HCT116 (cell line): ENCODE data around the gene LTBP1. TPM values are rescaled to one million over a fixed set of nuclear protein-coding genes. Genes with fewer than 3 reads are reported as not detected.

ENCODE experiments used
- ATAC-seq: fragments of 200-7000 bp; cut with Tn5 transposase; 2 replicates; pipeline ENCODE4 v1.9.1; 2020; ENCODE audit warnings: mild to moderate bottlenecking, moderate library complexity
- BruUV-seq: library from RNA; stranded (reverse); fragments of 400-500 nt; replicated peaks from 2 replicates; lab custom pipeline; 2021; lab: Mats Ljungman, UMichigan
- CTCF ChIA-PET: fragments of 300-600 bp; sonication (Branson Sonifier 250); formaldehyde crosslinking; loops from one replicate; lab custom pipeline; 2021; ENCODE audit warnings: antibody characterized with exemption; lab: Charles Lee
- POLR2A ChIA-PET: fragments of 300-600, 350-600 bp; sonication (Branson Sonifier 250); formaldehyde crosslinking; loops from one replicate; lab custom pipeline; 2021; ENCODE audit warnings: antibody characterized with exemption; lab: Charles Lee
- RAD21 ChIA-PET, 2 experiments: fragments of 300-600 bp; sonication (Branson Sonifier 250); formaldehyde crosslinking; loops; one replicate each; lab custom pipeline; 2023; ENCODE audit warnings: low total read pairs in 2 of 2; ENCODE audit not compliant: uncharacterized antibody in 2 of 2, unreplicated experiment in 2 of 2, low non-redundant PET in 1 of 2; lab: Charles Lee
- DNase-seq: peaks from one replicate; pipeline ENCODE4 v3.0.0-alpha.2; 2010; ENCODE audit warnings: low read depth, low spot score
- H2AFZ ChIP-seq: fragments of 200-600 bp; shearing (Covaris generic), sonication (generic); 2 replicates; pipeline ENCODE4 v1.6.1; 2017; ENCODE audit warnings: low read depth, mixed run types, mixed read lengths, antibody characterized with exemption, low read length; ENCODE audit not compliant: poor library complexity, severe bottlenecking
- H3K27ac ChIP-seq: 2 replicates; pipeline ENCODE4 v1.5.1; 2012; ENCODE audit warnings: low read depth, low read length
- H3K27me3 ChIP-seq: fragments of 200-600 bp; sonication (generic); 2 replicates; pipeline ENCODE4 v1.6.1; 2016; ENCODE audit warnings: mixed run types, low read length, mixed read lengths; ENCODE audit not compliant: insufficient read depth
- H3K36me3 ChIP-seq, 2 experiments: fragments of 200-500 bp in 1 of 2; fragments of 200-600 bp in 1 of 2; sonication (Bioruptor generic) in 1 of 2; sonication (generic) in 1 of 2; 2 replicates each; pipeline versions ENCODE4 v1.5.1 to v1.6.1; 2014 to 2016; ENCODE audit warnings: low read length in 2 of 2, inconsistent platforms in 1 of 2, mixed read lengths in 1 of 2, mixed run types in 1 of 2; ENCODE audit not compliant: insufficient read depth in 2 of 2, control insufficient read depth in 1 of 2
- H3K4me1 ChIP-seq, 2 experiments: fragments of 200-600 bp in 1 of 2; sonication (generic) in 1 of 2; 2 replicates each; pipeline versions ENCODE4 v1.5.1 to v1.6.1; 2012 to 2017; ENCODE audit warnings: low read length in 2 of 2, inconsistent platforms in 1 of 2, mild to moderate bottlenecking in 1 of 2, mixed read lengths in 1 of 2, mixed run types in 1 of 2, moderate library complexity in 1 of 2; ENCODE audit not compliant: insufficient read depth in 2 of 2, control insufficient read depth in 1 of 2
- H3K4me2 ChIP-seq: fragments of 200-600 bp; sonication (generic); 2 replicates; pipeline ENCODE4 v1.6.1; 2017; ENCODE audit warnings: mixed run types, low read length, mixed read lengths
- H3K4me3 ChIP-seq, 2 experiments: fragments of 200-600 bp in 1 of 2; sonication (generic) in 1 of 2; replicated peaks in 1 of 2; 2 replicates each; pipeline ENCODE4 v1.5.1; 2011 to 2016; ENCODE audit warnings: low read length in 2 of 2, control low read depth in 1 of 2, low read depth in 1 of 2, mild to moderate bottlenecking in 1 of 2, mixed read lengths in 1 of 2, mixed run types in 1 of 2
- H3K79me2 ChIP-seq: fragments of 200-600 bp; sonication (generic); 2 replicates; pipeline ENCODE4 v1.6.1; 2017; ENCODE audit warnings: mild to moderate bottlenecking, mixed run types, low read length, moderate library complexity, mixed read lengths; ENCODE audit not compliant: insufficient read depth
- H3K9ac ChIP-seq: fragments of 200-600 bp; sonication (generic); 2 replicates; pipeline ENCODE4 v1.6.1; 2016; ENCODE audit warnings: low read length, mixed read lengths
- H3K9me2 ChIP-seq: fragments of 200-600 bp; sonication (generic), shearing (Covaris generic); 2 replicates; pipeline ENCODE4 v1.6.1; 2017; ENCODE audit warnings: mixed run types, mild to moderate bottlenecking, moderate library complexity; ENCODE audit not compliant: insufficient read depth
- H3K9me3 ChIP-seq, 2 experiments: fragments of 200-500 bp in 1 of 2; fragments of 200-600 bp in 1 of 2; sonication (Bioruptor generic) in 1 of 2; sonication (generic) in 1 of 2; 2 replicates each; pipeline ENCODE4 v1.6.1; 2014 to 2017; ENCODE audit warnings: low read length in 2 of 2, mixed read lengths in 2 of 2, inconsistent platforms in 1 of 2, low read depth in 1 of 2, mild to moderate bottlenecking in 1 of 2, mixed run types in 1 of 2, moderate library complexity in 1 of 2; ENCODE audit not compliant: control insufficient read depth in 1 of 2, insufficient read depth in 1 of 2
- H4K20me1 ChIP-seq: fragments of 200-600 bp; sonication (generic), shearing (Covaris generic); 2 replicates; pipeline ENCODE4 v1.6.1; 2017; ENCODE audit warnings: mixed run types, mild to moderate bottlenecking, moderate library complexity; ENCODE audit not compliant: insufficient read depth
- ATF3 ChIP-seq: IDR thresholded peaks from 2 replicates; pipeline ENCODE4 v1.6.1; 2012
- CBX3 ChIP-seq: IDR thresholded peaks from 2 replicates; pipeline ENCODE4 v1.6.1; 2012; ENCODE audit warnings: low read depth
- CEBPB ChIP-seq: IDR thresholded peaks from 2 replicates; pipeline ENCODE4 v1.6.1; 2012; ENCODE audit warnings: low read depth
- CTCF ChIP-seq, 3 experiments: fragments of 200-600 bp in 1 of 3; sonication (generic) in 1 of 3; IDR thresholded peaks in 2 of 3; conservative IDR thresholded peaks in 1 of 3; 2 replicates each; pipeline ENCODE4 v1.5.1; 2012 to 2017; ENCODE audit warnings: low read depth in 2 of 3, low read length in 2 of 3, antibody characterized with exemption in 1 of 3, borderline replicate concordance in 1 of 3, control low read depth in 1 of 3, mild to moderate bottlenecking in 1 of 3, mixed read lengths in 1 of 3, mixed run types in 1 of 3, moderate library complexity in 1 of 3; ENCODE audit not compliant: insufficient read depth in 1 of 3
- EZH2phosphoT487 ChIP-seq: fragments of 200-600 bp; IDR thresholded peaks from 2 replicates; pipeline ENCODE4 v1.6.1; 2018; ENCODE audit warnings: antibody characterized with exemption, borderline replicate concordance
- FOSL1 ChIP-seq: IDR thresholded peaks from 2 replicates; pipeline ENCODE4 v1.6.1; 2012; ENCODE audit warnings: low read depth
- JUND ChIP-seq: IDR thresholded peaks from 2 replicates; pipeline ENCODE4 v1.6.1; 2012
- MAX ChIP-seq: IDR thresholded peaks from 2 replicates; pipeline ENCODE4 v1.6.1; 2012
- POLR2A ChIP-seq: IDR thresholded peaks from 2 replicates; pipeline ENCODE4 v1.7.0; 2011; ENCODE audit warnings: borderline replicate concordance; ENCODE audit not compliant: insufficient read depth, insufficient read length; ENCODE audit errors: extremely low read depth
- POLR2AphosphoS5 ChIP-seq: IDR thresholded peaks from 2 replicates; pipeline ENCODE4 v1.6.1; 2011; ENCODE audit warnings: mild to moderate bottlenecking, low read depth, low read length, moderate library complexity
- RAD21 ChIP-seq: IDR thresholded peaks from 2 replicates; pipeline ENCODE4 v1.6.1; 2012; ENCODE audit warnings: low read depth, mild to moderate bottlenecking
- SRF ChIP-seq: IDR thresholded peaks from 2 replicates; pipeline ENCODE4 v1.6.1; 2012; ENCODE audit warnings: low read depth
- TCF7L2 ChIP-seq: IDR thresholded peaks from 2 replicates; pipeline ENCODE4 v1.7.0; 2011; ENCODE audit warnings: borderline replicate concordance, inconsistent platforms; ENCODE audit not compliant: insufficient read depth, insufficient read length; ENCODE audit errors: extremely low read depth
- YY1 ChIP-seq: IDR thresholded peaks from 2 replicates; pipeline ENCODE4 v1.6.1; 2011; ENCODE audit warnings: low read length, low read depth, moderate library complexity, mild to moderate bottlenecking; ENCODE audit not compliant: insufficient replicate concordance; ENCODE audit errors: extremely low read depth
- ZBTB33 ChIP-seq: IDR thresholded peaks from 2 replicates; pipeline ENCODE4 v1.6.1; 2011; ENCODE audit warnings: mild to moderate bottlenecking, low read length, moderate library complexity; ENCODE audit not compliant: insufficient replicate concordance; ENCODE audit errors: extremely low read depth
- intact Hi-C: fragments of 100-400 bp; cut with micrococcal nuclease; formaldehyde crosslinking; loops from 2 replicates; pipeline ENCODE4 v1.10.0; 2022
- total RNA-seq: library from RNA; stranded (reverse); gene quantifications from one replicate; pipeline ENCODE4 v1.2.1, GENCODE V29; 2021; ENCODE audit not compliant: unreplicated experiment

The LTBP1 gene
- total RNA-seq, 1 experiment from 2014 or later, result 5.1 TPM

GRCh38 chr2:33442528-33443079 lies 495.9 kb downstream of the LTBP1 start:
- H3K4me2 ChIP-seq, result no peak overlapping the region
- no peaks in the 10 kb centered on the region for H3K9me2 ChIP-seq
- no peak overlapping the region for H3K27ac ChIP-seq
- BruUV-seq, result no TSS peak
- H3K4me3 ChIP-seq, result no peak overlapping the region
- no peaks in the 10 kb centered on the region for H4K20me1 ChIP-seq
- RAD21 ChIA-PET, result no interaction called here
- no peak overlapping the region for H3K9ac ChIP-seq
- no peak overlapping the region for H2AFZ ChIP-seq
- no peaks in the 10 kb centered on the region for H3K27me3 ChIP-seq
- intact Hi-C loops, result loop anchor here (5.0 kb wide), 1 partner anchor 405 kb away; no protein-coding TSS in a partner anchor
- no peaks in the 10 kb centered on the region for H3K9me3 ChIP-seq
- POLR2A ChIA-PET, result no interaction called here
- ATAC-seq, result no peak
- H3K4me1 ChIP-seq, result no peaks in the 10 kb centered on the region
- no peak for DNase-seq
- CTCF ChIA-PET, result no interaction called here
- no peaks in the 10 kb centered on the region for H3K36me3 ChIP-seq
- H3K79me2 ChIP-seq, result no peaks in the 10 kb centered on the region
- no peak for TF ChIP-seq POLR2AphosphoS5
- no peak for TF ChIP-seq SRF
- no peak for TF ChIP-seq ATF3
- TF ChIP-seq EZH2phosphoT487, result no peak

- BruUV-seq, result no TSS peak
- ChIA-PET CTCF (no interaction called here), RAD21 (no interaction called here), POLR2A (no interaction called here)
- Histone ChIP-seq H3K4me1 (no peaks in the 10 kb centered on the region), H2AFZ (no peak overlapping the region), H3K27ac (no peak overlapping the region), H3K36me3 (no peaks in the 10 kb centered on the region), H3K4me2 (no peak overlapping the region), H3K79me2 (no peaks in the 10 kb centered on the region), H3K9ac (no peak overlapping the region), H3K9me2 (no peaks in the 10 kb centered on the region), H3K9me3 (no peaks in the 10 kb centered on the region), H3K4me3 (no peak overlapping the region), H4K20me1 (no peaks in the 10 kb centered on the region), H3K27me3 (no peaks in the 10 kb centered on the region)
- no peak for DNase-seq
- no peak for ATAC-seq
- intact Hi-C loops, result loop anchor here (5.0 kb wide), 1 partner anchor 406 kb away; no protein-coding TSS in a partner anchor
- TF ChIP-seq FOSL1 (no peak), EZH2phosphoT487 (no peak), RAD21 (no peak), CTCF (IDR thresholded peaks at IDR 0.05 in 2 of 3, conservative IDR thresholded peaks at IDR 0.05 in 1 of 3; ENCODE audit: borderline replicate concordance in 1 of 3, insufficient read depth in 1 of 3, low read depth in 2 of 3, low read length in 2 of 3) (no peak), JUND (no peak), CEBPB (no peak), ZBTB33 (no peak), YY1 (no peak), TCF7L2 (no peak), POLR2AphosphoS5 (no peak), CBX3 (no peak), MAX (no peak), POLR2A (no peak)
Measured at GRCh38 chr2:33443274-33443829, 496.6 kb downstream of the LTBP1 start.
